ENCODE measurements around the gene TRIP13.

DNA sequence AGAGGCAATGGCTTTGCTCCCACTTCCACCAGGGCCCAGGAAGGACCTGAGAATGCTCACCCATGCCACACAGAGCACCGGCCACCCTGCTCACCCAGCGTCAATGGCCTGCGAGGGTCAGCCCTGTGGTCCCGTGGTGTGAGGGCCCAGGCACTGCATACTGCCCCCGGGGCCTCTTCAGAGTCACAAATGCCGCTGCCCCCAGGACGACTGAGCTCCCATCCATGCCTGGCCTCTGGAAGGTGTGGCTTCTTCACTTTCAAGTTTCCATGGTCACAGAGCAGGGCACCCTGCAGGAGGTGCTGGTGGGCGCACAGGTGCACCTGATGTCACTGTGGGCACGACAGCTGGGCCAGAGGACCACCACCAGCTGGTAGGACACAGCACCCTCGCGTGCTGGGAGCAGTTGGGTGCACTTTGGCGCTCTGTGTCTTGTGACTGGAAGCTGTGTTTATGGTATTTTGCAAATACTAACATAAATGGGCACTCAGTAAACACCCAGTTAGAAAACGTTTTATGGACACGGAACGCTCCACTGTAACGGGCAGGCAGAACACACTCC, 29.4 kb upstream of the TRIP13 start:
- TF ChIP-seq, protein P1, sequence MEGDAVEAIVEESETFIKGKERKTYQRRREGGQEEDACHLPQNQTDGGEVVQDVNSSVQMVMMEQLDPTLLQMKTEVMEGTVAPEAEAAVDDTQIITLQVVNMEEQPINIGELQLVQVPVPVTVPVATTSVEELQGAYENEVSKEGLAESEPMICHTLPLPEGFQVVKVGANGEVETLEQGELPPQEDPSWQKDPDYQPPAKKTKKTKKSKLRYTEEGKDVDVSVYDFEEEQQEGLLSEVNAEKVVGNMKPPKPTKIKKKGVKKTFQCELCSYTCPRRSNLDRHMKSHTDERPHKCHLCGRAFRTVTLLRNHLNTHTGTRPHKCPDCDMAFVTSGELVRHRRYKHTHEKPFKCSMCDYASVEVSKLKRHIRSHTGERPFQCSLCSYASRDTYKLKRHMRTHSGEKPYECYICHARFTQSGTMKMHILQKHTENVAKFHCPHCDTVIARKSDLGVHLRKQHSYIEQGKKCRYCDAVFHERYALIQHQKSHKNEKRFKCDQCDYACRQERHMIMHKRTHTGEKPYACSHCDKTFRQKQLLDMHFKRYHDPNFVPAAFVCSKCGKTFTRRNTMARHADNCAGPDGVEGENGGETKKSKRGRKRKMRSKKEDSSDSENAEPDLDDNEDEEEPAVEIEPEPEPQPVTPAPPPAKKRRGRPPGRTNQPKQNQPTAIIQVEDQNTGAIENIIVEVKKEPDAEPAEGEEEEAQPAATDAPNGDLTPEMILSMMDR (IDR thresholded peaks at IDR 0.05), result no peak
- no peak for TF ChIP-seq POLR2A (IDR thresholded peaks at IDR 0.05)

Data from right lobe of liver (tissue), 4 donors.